Upper lobe of left lung (tissue), 4 donors: Measurements from ENCODE around the gene KCTD21.

Experiments used
- CTCF ChIP-seq, 6 experiments: fragments of 450-650 bp in 4 of 6; fragments of 200-600 bp in 2 of 6; sonication (generic) in 2 of 6; IDR thresholded peaks; one replicate each; pipeline ENCODE4 v1.5.1; 2016 to 2019; ENCODE audit warnings: antibody characterized with exemption in 6 of 6
- EP300 ChIP-seq, 4 donors: sonication (generic); formaldehyde crosslinking; IDR thresholded peaks; one replicate each; pipeline ENCODE4 v1.5.1; 2017; ENCODE audit warnings: antibody characterized with exemption in 4 of 4, control low read depth in 2 of 4
- POLR2A ChIP-seq, 4 donors: fragments of 450-650 bp; IDR thresholded peaks; one replicate each; pipeline ENCODE4 v1.5.1; 2016 to 2017; ENCODE audit warnings: antibody characterized with exemption in 4 of 4, mild to moderate bottlenecking in 2 of 4
- POLR2AphosphoS5 ChIP-seq, 2 donors: sonication (generic); formaldehyde crosslinking; IDR thresholded peaks; one replicate each; pipeline ENCODE4 v1.5.1; 2017; ENCODE audit warnings: antibody characterized with exemption in 2 of 2

GRCh38 chr11:78161962-78162371 is 26.5 kb downstream of the KCTD21 start:
- TF ChIP-seq CTCF (IDR thresholded peaks at IDR 0.05): no peak
- no peak for TF ChIP-seq POLR2AphosphoS5 (IDR thresholded peaks at IDR 0.05)
- TF ChIP-seq POLR2A (IDR thresholded peaks at IDR 0.05): no peak
- TF ChIP-seq EP300 (IDR thresholded peaks at IDR 0.05): no peak
